HL-60 (cell line): ENCODE data around the gene RIPK3.

Experiments
- GABPA ChIP-seq: IDR thresholded peaks from 2 replicates; pipeline ENCODE4 v1.6.1; 2012; ENCODE audit warnings: low read depth
- POLR2AphosphoS5 ChIP-seq: IDR thresholded peaks from 2 replicates; pipeline ENCODE4 v1.6.1; 2012; ENCODE audit warnings: low read depth
- SPI1 ChIP-seq: IDR thresholded peaks from 2 replicates; pipeline ENCODE4 v1.6.1; 2012; ENCODE audit warnings: low read depth, mild to moderate bottlenecking, borderline replicate concordance
- TF ChIP-seq, protein P1 (sequence below): IDR thresholded peaks from one replicate; pipeline ENCODE4 v1.5.1; 2011; ENCODE audit warnings: low read length, control low read depth, inconsistent platforms; ENCODE audit not compliant: insufficient read depth

GRCh38 chr14:24307575-24308341, 32.0 kb downstream of the RIPK3 start, which contains the start of gene CIDEB:
- TF ChIP-seq, protein P1, sequence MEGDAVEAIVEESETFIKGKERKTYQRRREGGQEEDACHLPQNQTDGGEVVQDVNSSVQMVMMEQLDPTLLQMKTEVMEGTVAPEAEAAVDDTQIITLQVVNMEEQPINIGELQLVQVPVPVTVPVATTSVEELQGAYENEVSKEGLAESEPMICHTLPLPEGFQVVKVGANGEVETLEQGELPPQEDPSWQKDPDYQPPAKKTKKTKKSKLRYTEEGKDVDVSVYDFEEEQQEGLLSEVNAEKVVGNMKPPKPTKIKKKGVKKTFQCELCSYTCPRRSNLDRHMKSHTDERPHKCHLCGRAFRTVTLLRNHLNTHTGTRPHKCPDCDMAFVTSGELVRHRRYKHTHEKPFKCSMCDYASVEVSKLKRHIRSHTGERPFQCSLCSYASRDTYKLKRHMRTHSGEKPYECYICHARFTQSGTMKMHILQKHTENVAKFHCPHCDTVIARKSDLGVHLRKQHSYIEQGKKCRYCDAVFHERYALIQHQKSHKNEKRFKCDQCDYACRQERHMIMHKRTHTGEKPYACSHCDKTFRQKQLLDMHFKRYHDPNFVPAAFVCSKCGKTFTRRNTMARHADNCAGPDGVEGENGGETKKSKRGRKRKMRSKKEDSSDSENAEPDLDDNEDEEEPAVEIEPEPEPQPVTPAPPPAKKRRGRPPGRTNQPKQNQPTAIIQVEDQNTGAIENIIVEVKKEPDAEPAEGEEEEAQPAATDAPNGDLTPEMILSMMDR = peak; percentile 95
- TF ChIP-seq POLR2AphosphoS5 (no peak), GABPA (no peak), SPI1 (peak; percentile 97)
